Measurements from ENCODE around the gene ZSCAN4.

Gene ZSCAN4

DNA sequence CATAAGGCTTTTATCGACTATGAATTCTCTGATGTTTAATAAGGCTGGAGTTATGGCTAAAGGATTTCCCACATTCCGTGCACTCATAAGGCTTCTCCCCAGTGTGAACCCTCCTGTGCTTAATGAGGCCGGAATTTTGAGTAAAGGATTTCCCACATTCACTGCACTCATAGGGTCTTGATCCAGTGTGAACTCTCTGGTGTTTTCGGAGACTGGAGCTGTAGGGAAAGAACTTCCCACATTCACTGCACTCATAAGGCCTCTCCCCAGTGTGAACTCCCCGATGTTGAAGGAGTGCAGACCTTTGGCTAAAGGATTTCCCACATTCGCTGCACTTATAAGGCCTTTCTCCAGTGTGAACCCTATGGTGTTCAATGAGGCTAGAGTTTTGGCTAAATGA lies 32.9 kb downstream of the ZSCAN4 start:
- no peak for TF ChIP-seq NFIC (IDR thresholded peaks at IDR 0.05)
- no peak for TF ChIP-seq TEAD4 (IDR thresholded peaks at IDR 0.05)
- TF ChIP-seq EP300 (IDR thresholded peaks at IDR 0.05; ENCODE audit: borderline replicate concordance), result no peak
- TF ChIP-seq TCF12 (IDR thresholded peaks at IDR 0.05; ENCODE audit: low read depth), result no peak
- no peak for TF ChIP-seq EGR1 (IDR thresholded peaks at IDR 0.05)
- TF ChIP-seq ZBTB7A (IDR thresholded peaks at IDR 0.05; ENCODE audit: low read depth), result no peak
- no peak for TF ChIP-seq TAF1 (IDR thresholded peaks at IDR 0.05; ENCODE audit: low read depth)
- TF ChIP-seq FOXM1 (IDR thresholded peaks at IDR 0.05; ENCODE audit: borderline replicate concordance, low read depth), result no peak
- TF ChIP-seq, protein P1, sequence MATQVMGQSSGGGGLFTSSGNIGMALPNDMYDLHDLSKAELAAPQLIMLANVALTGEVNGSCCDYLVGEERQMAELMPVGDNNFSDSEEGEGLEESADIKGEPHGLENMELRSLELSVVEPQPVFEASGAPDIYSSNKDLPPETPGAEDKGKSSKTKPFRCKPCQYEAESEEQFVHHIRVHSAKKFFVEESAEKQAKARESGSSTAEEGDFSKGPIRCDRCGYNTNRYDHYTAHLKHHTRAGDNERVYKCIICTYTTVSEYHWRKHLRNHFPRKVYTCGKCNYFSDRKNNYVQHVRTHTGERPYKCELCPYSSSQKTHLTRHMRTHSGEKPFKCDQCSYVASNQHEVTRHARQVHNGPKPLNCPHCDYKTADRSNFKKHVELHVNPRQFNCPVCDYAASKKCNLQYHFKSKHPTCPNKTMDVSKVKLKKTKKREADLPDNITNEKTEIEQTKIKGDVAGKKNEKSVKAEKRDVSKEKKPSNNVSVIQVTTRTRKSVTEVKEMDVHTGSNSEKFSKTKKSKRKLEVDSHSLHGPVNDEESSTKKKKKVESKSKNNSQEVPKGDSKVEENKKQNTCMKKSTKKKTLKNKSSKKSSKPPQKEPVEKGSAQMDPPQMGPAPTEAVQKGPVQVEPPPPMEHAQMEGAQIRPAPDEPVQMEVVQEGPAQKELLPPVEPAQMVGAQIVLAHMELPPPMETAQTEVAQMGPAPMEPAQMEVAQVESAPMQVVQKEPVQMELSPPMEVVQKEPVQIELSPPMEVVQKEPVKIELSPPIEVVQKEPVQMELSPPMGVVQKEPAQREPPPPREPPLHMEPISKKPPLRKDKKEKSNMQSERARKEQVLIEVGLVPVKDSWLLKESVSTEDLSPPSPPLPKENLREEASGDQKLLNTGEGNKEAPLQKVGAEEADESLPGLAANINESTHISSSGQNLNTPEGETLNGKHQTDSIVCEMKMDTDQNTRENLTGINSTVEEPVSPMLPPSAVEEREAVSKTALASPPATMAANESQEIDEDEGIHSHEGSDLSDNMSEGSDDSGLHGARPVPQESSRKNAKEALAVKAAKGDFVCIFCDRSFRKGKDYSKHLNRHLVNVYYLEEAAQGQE (IDR thresholded peaks at IDR 0.05; ENCODE audit: low read depth), result no peak
- no peak for TF ChIP-seq MAX (IDR thresholded peaks at IDR 0.05)
- TF ChIP-seq, protein P2, sequence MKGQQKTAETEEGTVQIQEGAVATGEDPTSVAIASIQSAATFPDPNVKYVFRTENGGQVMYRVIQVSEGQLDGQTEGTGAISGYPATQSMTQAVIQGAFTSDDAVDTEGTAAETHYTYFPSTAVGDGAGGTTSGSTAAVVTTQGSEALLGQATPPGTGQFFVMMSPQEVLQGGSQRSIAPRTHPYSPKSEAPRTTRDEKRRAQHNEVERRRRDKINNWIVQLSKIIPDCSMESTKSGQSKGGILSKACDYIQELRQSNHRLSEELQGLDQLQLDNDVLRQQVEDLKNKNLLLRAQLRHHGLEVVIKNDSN (IDR thresholded peaks at IDR 0.05), result no peak
- TF ChIP-seq YY1 (IDR thresholded peaks at IDR 0.05; ENCODE audit: low read depth), result no peak

- TF ChIP-seq EP300 (IDR thresholded peaks at IDR 0.05; ENCODE audit: borderline replicate concordance), result no peak
Measured at GRCh38 chr19:57706346-57706745, 37.6 kb downstream of the ZSCAN4 start.

- TF ChIP-seq, protein P1 (IDR thresholded peaks at IDR 0.05; ENCODE audit: low read depth), result no peak
- TF ChIP-seq CREB1 (IDR thresholded peaks at IDR 0.05; ENCODE audit: low read depth) (no peak), TEAD4 (IDR thresholded peaks at IDR 0.05) (no peak), CEBPB (IDR thresholded peaks at IDR 0.05) (no peak), EP300 (IDR thresholded peaks at IDR 0.05; ENCODE audit: borderline replicate concordance) (no peak), ZBTB7A (IDR thresholded peaks at IDR 0.05; ENCODE audit: low read depth) (no peak), EGR1 (IDR thresholded peaks at IDR 0.05) (no peak), RAD21 (IDR thresholded peaks at IDR 0.05; ENCODE audit: low read depth) (no peak), FOXM1 (IDR thresholded peaks at IDR 0.05; ENCODE audit: borderline replicate concordance, low read depth) (no peak), TCF12 (IDR thresholded peaks at IDR 0.05; ENCODE audit: low read depth) (no peak)
Measured at GRCh38 chr19:57708641-57709361, 40.1 kb downstream of the ZSCAN4 start, which contains the start of gene ZNF154. Gene ZNF154 (minus strand): TSS chr19:57709204. CDS start chr19:57708971, 233 bp downstream.

DNA sequence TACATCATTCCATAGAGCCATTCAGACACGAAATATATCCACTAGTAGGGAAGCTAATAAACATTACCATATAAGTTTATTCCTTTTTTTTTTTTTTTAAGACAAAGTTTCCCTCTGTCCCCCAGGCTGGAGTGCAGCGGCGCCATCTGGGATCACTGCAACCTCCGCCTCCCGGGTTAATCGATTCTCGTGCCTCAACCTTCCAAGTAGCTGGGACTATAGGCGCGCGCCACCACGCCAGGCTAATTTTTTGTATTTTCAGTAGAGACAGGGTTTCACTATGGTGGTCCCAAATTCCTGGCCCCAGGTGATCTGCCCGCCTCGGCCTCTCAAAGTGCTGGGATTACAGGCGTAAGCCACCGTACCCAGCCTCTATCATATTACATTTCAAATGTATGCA lies 40.9 kb downstream of the ZSCAN4 start:
- TF ChIP-seq TCF12 (IDR thresholded peaks at IDR 0.05; ENCODE audit: low read depth), result no peak

DNA sequence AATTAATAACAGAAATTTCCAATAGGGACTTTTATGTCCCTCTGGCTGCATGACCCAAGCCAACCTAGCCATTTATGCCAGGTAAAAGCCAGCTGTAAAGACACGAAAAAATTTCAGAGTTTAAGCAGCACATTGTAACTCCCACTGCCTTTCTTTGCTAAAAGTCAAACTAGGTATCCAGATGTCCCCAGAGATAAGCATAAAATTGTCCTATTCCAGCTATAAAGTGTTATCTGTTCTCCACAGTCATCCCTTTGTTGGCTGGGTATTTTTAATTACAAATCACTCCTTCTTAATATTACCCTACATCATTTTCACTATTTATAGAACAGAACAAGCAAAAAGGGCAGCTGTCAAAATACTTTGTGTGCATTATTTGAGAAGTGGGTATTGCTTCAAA lies 43.5 kb downstream of the ZSCAN4 start:
- no peak for TF ChIP-seq TEAD4 (IDR thresholded peaks at IDR 0.05)
- TF ChIP-seq, protein P2 (IDR thresholded peaks at IDR 0.05), result no peak
- no peak for TF ChIP-seq EGR1 (IDR thresholded peaks at IDR 0.05)
- no peak for TF ChIP-seq CREB1 (IDR thresholded peaks at IDR 0.05; ENCODE audit: low read depth)
- TF ChIP-seq ZBTB7A (IDR thresholded peaks at IDR 0.05; ENCODE audit: low read depth), result no peak
- TF ChIP-seq FOXM1 (IDR thresholded peaks at IDR 0.05; ENCODE audit: borderline replicate concordance, low read depth), result no peak
- TF ChIP-seq YY1 (IDR thresholded peaks at IDR 0.05; ENCODE audit: low read depth), result no peak
- TF ChIP-seq, protein P1 (IDR thresholded peaks at IDR 0.05; ENCODE audit: low read depth), result no peak
- no peak for TF ChIP-seq TAF1 (IDR thresholded peaks at IDR 0.05; ENCODE audit: low read depth)
- no peak for TF ChIP-seq MAX (IDR thresholded peaks at IDR 0.05)
- no peak for TF ChIP-seq RAD21 (IDR thresholded peaks at IDR 0.05; ENCODE audit: low read depth)

Data from Ishikawa (cell line).